ENCODE data around the gene LRP1B.

DNA sequence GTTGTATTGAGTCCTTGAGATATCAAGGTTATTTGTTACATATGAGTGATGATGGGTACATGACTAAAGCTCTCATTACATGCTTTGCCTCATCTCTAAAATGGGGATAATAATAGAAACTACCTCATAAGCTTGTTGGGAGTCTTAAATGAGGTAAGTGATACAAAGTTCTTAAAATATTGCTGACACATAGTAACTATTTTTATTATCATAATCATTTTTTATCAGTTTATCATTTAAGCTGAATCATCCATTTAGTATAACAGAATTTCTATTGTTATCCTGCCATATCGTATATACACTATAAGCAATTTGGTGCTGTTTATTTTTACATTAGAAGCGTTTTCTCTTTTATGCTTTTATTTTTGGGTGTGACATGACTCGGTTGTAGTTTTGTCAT is 871.1 kb downstream of the LRP1B start:
- TF ChIP-seq, protein P1, sequence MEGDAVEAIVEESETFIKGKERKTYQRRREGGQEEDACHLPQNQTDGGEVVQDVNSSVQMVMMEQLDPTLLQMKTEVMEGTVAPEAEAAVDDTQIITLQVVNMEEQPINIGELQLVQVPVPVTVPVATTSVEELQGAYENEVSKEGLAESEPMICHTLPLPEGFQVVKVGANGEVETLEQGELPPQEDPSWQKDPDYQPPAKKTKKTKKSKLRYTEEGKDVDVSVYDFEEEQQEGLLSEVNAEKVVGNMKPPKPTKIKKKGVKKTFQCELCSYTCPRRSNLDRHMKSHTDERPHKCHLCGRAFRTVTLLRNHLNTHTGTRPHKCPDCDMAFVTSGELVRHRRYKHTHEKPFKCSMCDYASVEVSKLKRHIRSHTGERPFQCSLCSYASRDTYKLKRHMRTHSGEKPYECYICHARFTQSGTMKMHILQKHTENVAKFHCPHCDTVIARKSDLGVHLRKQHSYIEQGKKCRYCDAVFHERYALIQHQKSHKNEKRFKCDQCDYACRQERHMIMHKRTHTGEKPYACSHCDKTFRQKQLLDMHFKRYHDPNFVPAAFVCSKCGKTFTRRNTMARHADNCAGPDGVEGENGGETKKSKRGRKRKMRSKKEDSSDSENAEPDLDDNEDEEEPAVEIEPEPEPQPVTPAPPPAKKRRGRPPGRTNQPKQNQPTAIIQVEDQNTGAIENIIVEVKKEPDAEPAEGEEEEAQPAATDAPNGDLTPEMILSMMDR (IDR thresholded peaks at IDR 0.05; ENCODE audit: low read length) = no peak
- no peak for TF ChIP-seq EZH2 (optimal IDR thresholded peaks at IDR 0.05; ENCODE audit: low read depth, low read length)
- no peak for TF ChIP-seq EZH2phosphoT487 (IDR thresholded peaks at IDR 0.05; ENCODE audit: low read length)
